ENCODE results near the gene SEPTIN5. TPM values are rescaled to one million over a fixed set of nuclear protein-coding genes. Genes with fewer than 3 reads are reported as not detected.
"Not testable (repeated sequence)": the region's sequence is repeated elsewhere in the genome, so short reads cannot be mapped to it uniquely, and the experiment has no call there.

SEPTIN5 gene
- total RNA-seq, 1 experiment from 2014 or later: 30.7 TPM

- no peaks in the 10 kb centered on the region for H3K36me3 ChIP-seq
- no peak overlapping the region for H3K4me3 ChIP-seq
- no peaks in the 10 kb centered on the region for H3K9me3 ChIP-seq
- no peak for DNase-seq
- no peaks in the 10 kb centered on the region for H3K27me3 ChIP-seq
These were observed 20.2 kb upstream of the SEPTIN5 start for GRCh38 chr22:19693981-19694670.

GRCh38 chr22:19694696-19695095 lies 19.6 kb upstream of the SEPTIN5 start:
- H3K9me3 ChIP-seq: no peaks in the 10 kb centered on the region
- DNase-seq: no peak
- no peak overlapping the region for H3K4me3 ChIP-seq
- no peaks in the 10 kb centered on the region for H3K36me3 ChIP-seq
- H3K27me3 ChIP-seq: no peaks in the 10 kb centered on the region

DNA sequence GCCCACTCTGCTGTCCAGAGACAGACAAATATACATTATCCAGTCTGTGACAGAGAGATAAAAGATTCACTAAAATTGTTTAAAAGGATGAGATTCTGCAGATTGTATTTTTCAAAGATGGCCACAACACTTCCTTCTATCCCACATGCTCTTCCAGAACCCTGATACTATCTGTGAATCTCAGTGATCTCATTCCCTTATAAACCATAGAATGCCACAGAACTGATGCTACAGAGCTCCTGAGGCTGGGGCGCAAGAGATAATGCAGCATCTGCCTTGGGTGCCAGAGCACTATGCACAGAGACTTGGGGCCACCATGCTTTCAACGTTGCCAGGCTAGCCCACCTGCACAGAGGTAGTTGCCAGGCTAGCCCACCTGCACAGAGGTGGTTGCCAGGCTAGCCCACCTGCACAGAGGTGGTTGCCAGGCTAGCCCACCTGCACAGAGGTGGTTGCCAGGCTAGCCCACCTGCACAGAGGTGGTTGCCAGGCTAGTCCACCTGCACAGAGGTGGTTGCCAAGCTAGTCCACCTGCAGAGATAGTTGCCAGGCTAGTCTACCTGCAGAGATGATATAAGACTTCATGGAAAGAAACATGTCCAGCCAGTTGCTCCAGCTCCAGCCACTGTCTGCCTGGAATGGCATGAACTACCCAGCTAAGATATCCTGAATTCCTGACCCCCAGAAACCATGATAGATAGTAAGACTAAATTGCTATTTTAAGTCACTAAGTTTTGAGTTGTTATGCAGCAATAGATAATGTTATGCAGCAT lies 17.6 kb upstream of the SEPTIN5 start:
- DNase-seq: no peak
- Histone ChIP-seq H3K4me3 (no peak overlapping the region), H3K27me3 (no peaks in the 10 kb centered on the region), H3K9me3 (no peaks in the 10 kb centered on the region), H3K36me3 (no peaks in the 10 kb centered on the region)

- DNase-seq, H3K27me3 ChIP-seq, H3K4me3 ChIP-seq, H3K36me3 ChIP-seq, H3K9me3 ChIP-seq: not testable (repeated sequence)
These were observed 16.4 kb upstream of the SEPTIN5 start for GRCh38 chr22:19697871-19698270.

DNA sequence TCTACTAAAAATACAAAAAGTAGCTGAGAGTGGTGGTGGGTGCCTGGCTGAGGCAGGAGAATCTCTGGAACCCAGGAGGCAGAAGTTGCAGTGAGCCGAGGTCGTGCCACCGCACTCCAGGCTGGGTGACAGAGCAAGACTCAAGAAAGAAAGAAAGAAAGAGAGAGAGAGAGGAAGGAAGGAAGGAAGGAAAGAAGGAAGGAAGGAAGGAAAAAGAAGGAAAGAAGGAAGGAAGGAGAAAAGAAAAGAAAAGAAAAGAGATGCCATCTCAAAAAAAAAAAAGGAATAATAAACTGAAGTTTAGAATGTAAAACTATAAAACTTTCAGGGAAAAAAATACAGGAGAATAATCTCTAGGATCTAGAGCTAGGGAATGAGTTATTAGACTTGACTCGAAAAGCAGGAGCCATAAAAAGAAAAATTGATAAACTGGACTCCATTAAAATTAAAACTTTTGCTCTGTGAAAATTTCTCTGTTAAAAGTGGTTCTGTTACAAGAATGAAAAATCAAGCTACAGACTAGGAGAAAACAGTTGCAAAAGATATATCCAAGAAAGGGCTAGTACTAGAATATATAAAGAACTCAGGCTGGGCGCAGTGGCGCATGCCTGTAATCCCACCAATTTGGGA lies 13.4 kb upstream of the SEPTIN5 start:
- no peak for DNase-seq
- no peaks in the 10 kb centered on the region for H3K27me3 ChIP-seq
- H3K4me3 ChIP-seq: no peak overlapping the region
- no peaks in the 10 kb centered on the region for H3K9me3 ChIP-seq
- H3K36me3 ChIP-seq: no peaks in the 10 kb centered on the region

GRCh38 chr22:19701420-19702145 lies 12.7 kb upstream of the SEPTIN5 start:
- no peaks in the 10 kb centered on the region for H3K36me3 ChIP-seq
- H3K4me3 ChIP-seq: no peak overlapping the region
- no peaks in the 10 kb centered on the region for H3K27me3 ChIP-seq
- DNase-seq: no peak
- H3K9me3 ChIP-seq: no peaks in the 10 kb centered on the region

DNA sequence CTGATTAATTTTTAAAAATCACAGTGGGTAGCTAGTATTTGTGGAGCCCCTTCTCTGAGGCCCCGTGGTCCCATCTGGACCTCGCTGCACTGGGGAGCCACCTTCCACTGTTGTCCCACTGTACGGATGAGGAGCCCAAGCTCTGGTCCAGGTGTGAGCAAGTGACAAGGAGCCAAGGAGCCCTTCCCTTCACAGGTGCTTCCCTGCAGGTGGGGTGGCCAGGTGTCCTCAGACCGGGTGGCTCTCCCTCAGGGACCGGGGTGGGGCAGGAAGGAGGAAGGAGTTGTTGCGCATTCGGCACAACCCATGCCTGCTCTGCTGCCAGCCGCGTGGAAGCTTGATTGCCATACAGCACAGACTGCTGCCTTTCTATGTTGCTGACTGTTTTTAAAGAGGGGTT lies 10.4 kb upstream of the SEPTIN5 start:
- Histone ChIP-seq H3K27me3 (no peaks in the 10 kb centered on the region), H3K4me3 (no peak overlapping the region), H3K36me3 (no peaks in the 10 kb centered on the region), H3K9me3 (no peaks in the 10 kb centered on the region)
- DNase-seq: no peak

DNA sequence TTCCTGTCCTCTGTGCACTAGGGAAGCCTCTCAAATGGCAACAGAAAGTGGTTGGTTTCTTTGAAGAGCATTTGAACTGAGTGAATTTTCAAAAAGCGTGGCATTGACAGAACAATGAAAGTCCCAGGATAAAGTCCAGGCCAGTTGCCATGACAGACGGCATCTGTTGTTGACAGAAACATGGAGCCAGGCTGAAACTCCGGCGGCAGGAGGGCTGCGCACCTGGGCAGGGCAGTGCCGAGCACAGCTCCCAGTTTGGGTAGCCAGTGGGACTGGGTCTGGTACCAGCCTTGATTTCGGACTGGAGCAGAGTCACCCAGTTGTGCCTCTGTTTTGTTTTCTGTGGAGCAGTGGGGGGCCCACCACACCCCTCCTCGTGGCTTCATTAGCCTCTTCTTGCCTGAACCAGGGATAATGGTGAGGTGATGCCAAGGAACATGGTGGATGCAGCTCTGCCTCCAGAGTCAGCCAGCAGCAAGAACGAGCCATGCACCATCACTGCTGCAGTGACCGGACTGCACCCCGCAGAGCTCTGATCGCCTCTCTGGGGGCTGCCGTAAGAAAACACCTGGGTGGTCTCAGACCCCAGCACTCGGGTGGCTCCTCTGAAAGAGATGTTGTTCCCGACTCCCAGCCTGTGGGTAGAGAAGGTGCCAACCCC lies 9.8 kb upstream of the SEPTIN5 start:
- H3K36me3 ChIP-seq: no peaks in the 10 kb centered on the region
- no peak for DNase-seq
- no peak overlapping the region for H3K4me3 ChIP-seq
- no peaks in the 10 kb centered on the region for H3K9me3 ChIP-seq
- no peaks in the 10 kb centered on the region for H3K27me3 ChIP-seq

GRCh38 chr22:19705181-19705934 lies 8.9 kb upstream of the SEPTIN5 start:
- no peak for DNase-seq
- Histone ChIP-seq H3K4me3 (no peak overlapping the region), H3K27me3 (no peaks in the 10 kb centered on the region), H3K36me3 (no peaks in the 10 kb centered on the region), H3K9me3 (no peaks in the 10 kb centered on the region)

GRCh38 chr22:19706661-19707151 lies 7.6 kb upstream of the SEPTIN5 start:
- no peaks in the 10 kb centered on the region for H3K27me3 ChIP-seq
- no peak for DNase-seq
- no peaks in the 10 kb centered on the region for H3K36me3 ChIP-seq
- no peak overlapping the region for H3K4me3 ChIP-seq
- H3K9me3 ChIP-seq: no peaks in the 10 kb centered on the region

DNA sequence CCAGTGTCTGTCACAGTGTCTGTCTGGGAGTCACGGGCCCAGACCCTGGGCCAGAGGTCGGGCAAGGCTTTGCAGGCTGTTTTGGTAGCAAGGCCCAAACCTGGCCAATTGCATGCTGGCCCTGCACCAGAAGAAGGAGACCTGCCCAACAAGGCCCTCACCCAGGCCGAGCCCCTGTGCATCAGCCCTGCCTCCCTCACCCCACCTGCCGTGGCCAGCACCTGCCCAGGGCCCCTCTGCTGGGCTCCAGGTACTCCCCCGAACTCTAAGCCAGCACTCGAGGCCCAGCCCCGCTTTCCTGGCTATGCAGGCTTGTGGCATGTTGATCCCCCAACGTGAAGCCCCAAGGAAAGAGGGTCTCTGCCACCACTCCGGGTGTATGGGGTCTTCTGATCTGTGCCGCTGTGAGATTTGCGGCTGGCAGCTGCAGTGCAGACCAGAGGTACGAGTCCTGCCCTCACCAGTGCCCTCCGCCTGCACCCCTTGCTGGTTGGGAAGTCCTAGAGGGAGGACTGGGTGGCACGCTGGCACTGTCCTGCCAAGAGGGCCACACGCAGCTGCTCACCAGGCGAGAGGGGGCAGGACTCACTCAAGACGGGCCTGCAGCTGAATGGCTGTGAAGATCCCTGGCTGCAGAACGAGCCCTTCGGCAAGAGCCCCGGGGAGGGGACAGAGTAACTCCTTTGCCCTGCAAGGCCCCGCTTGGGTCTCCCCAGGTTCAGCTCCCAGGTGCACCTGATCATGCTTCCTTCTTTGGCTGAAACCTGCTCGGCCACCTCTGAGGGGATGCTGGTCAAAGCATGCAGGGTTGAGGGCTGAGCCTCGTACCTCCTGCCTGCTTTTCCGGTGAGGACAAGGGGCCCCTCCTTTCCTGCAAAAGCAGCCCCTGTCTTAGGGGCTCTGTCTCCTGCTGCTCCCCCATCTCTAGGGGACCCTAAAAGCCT lies 6.7 kb upstream of the SEPTIN5 start:
- H3K9me3 ChIP-seq: no peaks in the 10 kb centered on the region
- H3K4me3 ChIP-seq: no peak overlapping the region
- no peak for DNase-seq
- H3K27me3 ChIP-seq: no peaks in the 10 kb centered on the region
- no peaks in the 10 kb centered on the region for H3K36me3 ChIP-seq

GRCh38 chr22:19708321-19709011 lies 5.8 kb upstream of the SEPTIN5 start:
- DNase-seq: no peak
- Histone ChIP-seq H3K4me3 (no peak overlapping the region), H3K27me3 (no peaks in the 10 kb centered on the region), H3K9me3 (no peaks in the 10 kb centered on the region), H3K36me3 (no peaks in the 10 kb centered on the region)

DNA sequence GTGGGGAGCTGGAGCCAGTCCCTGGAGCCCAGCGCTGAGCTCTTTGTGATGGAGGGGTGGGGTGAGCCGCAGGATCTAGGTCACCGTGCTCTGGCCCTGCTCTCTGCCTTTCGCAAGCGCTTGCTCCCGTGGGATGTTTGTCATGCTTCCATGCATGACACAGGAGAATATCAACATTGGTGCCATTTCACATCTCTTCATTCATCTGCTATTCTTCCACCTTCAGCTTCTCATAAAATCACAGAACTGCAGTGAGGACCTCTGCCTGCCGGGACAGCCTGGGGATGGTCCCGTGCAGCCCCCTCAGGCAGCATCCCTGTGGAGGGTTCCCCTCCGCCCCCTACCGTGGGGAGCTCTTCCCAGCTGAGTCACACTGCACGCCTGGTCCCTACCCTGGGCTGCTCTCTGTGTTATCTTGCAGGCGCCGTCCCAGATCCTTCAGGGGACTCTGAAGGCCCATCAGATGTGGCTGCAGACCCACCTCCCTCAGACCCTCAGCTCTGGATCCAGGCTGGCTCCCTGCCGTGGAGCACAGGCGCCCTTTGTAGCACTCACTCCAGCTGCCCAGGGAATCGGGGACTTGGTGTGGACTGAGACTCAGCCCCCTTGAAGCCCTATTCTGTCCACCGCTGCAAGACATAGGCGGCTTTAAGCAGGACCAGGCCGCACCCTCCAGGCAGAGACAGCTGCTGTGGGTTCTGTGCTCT lies 5.1 kb upstream of the SEPTIN5 start:
- H3K27me3 ChIP-seq: no peaks in the 10 kb centered on the region
- DNase-seq: no peak
- no peak overlapping the region for H3K4me3 ChIP-seq

More for the DNA sequence above, 5.1 kb upstream of the SEPTIN5 start:
- no peaks in the 10 kb centered on the region for H3K36me3 ChIP-seq
- H3K9me3 ChIP-seq: no peaks in the 10 kb centered on the region

Data from MG63 (cell line).